ENCODE measurements around the gene RPS14.

- no peak for TF ChIP-seq MEF2A (IDR thresholded peaks at IDR 0.05; ENCODE audit: control insufficient read depth, low read depth, low read length)
- TF ChIP-seq SP2 (IDR thresholded peaks at IDR 0.05; ENCODE audit: extremely low read depth, low read depth, low read length, poor library complexity, severe bottlenecking), result no peak
- TF ChIP-seq RAD21 (CRISPR knock-in tag; conservative IDR thresholded peaks at IDR 0.05 in 1 of 2, IDR thresholded peaks at IDR 0.05 in 1 of 2), result no peak
- no peak for TF ChIP-seq ARID1B (IDR thresholded peaks at IDR 0.05)
- TF ChIP-seq SP1 (CRISPR knock-in tag; IDR thresholded peaks at IDR 0.05), result no peak
- no peak for TF ChIP-seq KLF6 (CRISPR knock-in tag; IDR thresholded peaks at IDR 0.05; ENCODE audit: borderline replicate concordance)
Measured at GRCh38 chr5:150428978-150429377, 20.6 kb downstream of the RPS14 start.
